ENCODE results near the gene LPO. TPM values are rescaled to one million over a fixed set of nuclear protein-coding genes. Genes with fewer than 3 reads are reported as not detected.

Gene LPO
- total RNA-seq, 1 experiment from 2014 or later: not detected

GRCh38 chr17:58300336-58300735 lies 62.0 kb downstream of the LPO start:
- intact Hi-C loops (cut with micrococcal nuclease; ENCODE audit: unreplicated experiment) (no loop called here), in situ Hi-C loops (cut with HindIII; ENCODE audit: low pct_unique_long_range_greater_than_20kb, low sequenced_read_pairs) (no loop called here)
- ATAC-seq (no peak), DNase-seq (ENCODE audit: low read depth, low spot score) (no peak)
- ChIA-PET POLR2A (no interaction called here), CTCF (no interaction called here)
- Histone ChIP-seq H3K9me3 (ENCODE audit: control insufficient read depth, insufficient read depth, low read depth, low read length) (no peaks in the 10 kb centered on the region), H3K4me1 (ENCODE audit: control insufficient read depth, insufficient read depth, low read length) (no peaks in the 10 kb centered on the region), H3K4me3 (ENCODE audit: low read depth in 2 of 2, low read length in 2 of 2) (no peak overlapping the region), H3K27ac (ENCODE audit: low read length) (no peak overlapping the region), H3K36me3 (ENCODE audit: control insufficient read depth, insufficient read depth, low read length) (no peaks in the 10 kb centered on the region), H3K27me3 (ENCODE audit: control insufficient read depth, insufficient read depth, low read length) (no peaks in the 10 kb centered on the region)
- BruUV-seq (replicated peaks): no TSS peak
- TF ChIP-seq TCF7L2 (IDR thresholded peaks at IDR 0.05; ENCODE audit: low read depth, low read length) (no peak), POLR2AphosphoS5 (IDR thresholded peaks at IDR 0.05; ENCODE audit: low read depth, low read length) (no peak), REST (IDR thresholded peaks at IDR 0.05; ENCODE audit: insufficient read depth in 1 of 2, low read depth in 2 of 2, low read length in 1 of 2) (no peak), CTCF (IDR thresholded peaks at IDR 0.05) (no peak), SIN3A (IDR thresholded peaks at IDR 0.05; ENCODE audit: borderline replicate concordance, insufficient read depth, low read depth, low read length) (no peak)

GRCh38 chr17:58301504-58302150 lies 63.2 kb downstream of the LPO start:
- CTCF ChIA-PET: no interaction called here
- in situ Hi-C loops (cut with HindIII; ENCODE audit: low pct_unique_long_range_greater_than_20kb, low sequenced_read_pairs): no loop called here
- POLR2A ChIA-PET: no interaction called here

More at GRCh38 chr17:58301504-58302150, 63.2 kb downstream of the LPO start:
- H3K4me1 ChIP-seq (ENCODE audit: control insufficient read depth, insufficient read depth, low read length): no peaks in the 10 kb centered on the region
- no peak overlapping the region for H3K4me3 ChIP-seq (ENCODE audit: low read depth in 2 of 2, low read length in 2 of 2)
- H3K9me3 ChIP-seq (ENCODE audit: control insufficient read depth, insufficient read depth, low read depth, low read length): no peaks in the 10 kb centered on the region
- DNase-seq (ENCODE audit: low read depth, low spot score) (no peak), ATAC-seq (no peak)
- H3K27ac ChIP-seq (ENCODE audit: low read length): no peak overlapping the region
- intact Hi-C loops (cut with micrococcal nuclease; ENCODE audit: unreplicated experiment): no loop called here
- no peak for TF ChIP-seq TCF7L2 (IDR thresholded peaks at IDR 0.05; ENCODE audit: low read depth, low read length)
- TF ChIP-seq SIN3A (IDR thresholded peaks at IDR 0.05; ENCODE audit: borderline replicate concordance, insufficient read depth, low read depth, low read length): no peak
- TF ChIP-seq REST (IDR thresholded peaks at IDR 0.05; ENCODE audit: insufficient read depth in 1 of 2, low read depth in 2 of 2, low read length in 1 of 2): no peak
- no peak for TF ChIP-seq CTCF (IDR thresholded peaks at IDR 0.05)
- TF ChIP-seq POLR2AphosphoS5 (IDR thresholded peaks at IDR 0.05; ENCODE audit: low read depth, low read length): no peak
- no peaks in the 10 kb centered on the region for H3K27me3 ChIP-seq (ENCODE audit: control insufficient read depth, insufficient read depth, low read length)
- no TSS peak for BruUV-seq (replicated peaks)
- H3K36me3 ChIP-seq (ENCODE audit: control insufficient read depth, insufficient read depth, low read length): no peaks in the 10 kb centered on the region

Data from Panc1 (cell line).